Fibroblast of the conjunctiva (primary cell): ENCODE measurements around the gene CASZ1.

Experiments
- DNase-seq: peaks from one replicate; pipeline ENCODE4 v3.0.0-alpha.2; 2010; ENCODE audit warnings: low read depth

The CASZ1 gene

GRCh38 chr1:10824821-10825540, 28.5 kb upstream of the CASZ1 start:
- DNase-seq: no peak

GRCh38 chr1:10823000-10823401, 26.6 kb upstream of the CASZ1 start:
- DNase-seq: no peak

- no peak for DNase-seq
These were observed 24.9 kb upstream of the CASZ1 start for GRCh38 chr1:10821388-10821787.

- no peak for DNase-seq
These were observed 24.0 kb upstream of the CASZ1 start for GRCh38 chr1:10820422-10820821.

GRCh38 chr1:10819198-10819901, 22.9 kb upstream of the CASZ1 start:
- DNase-seq: no peak

- no peak for DNase-seq
These were observed 22.1 kb upstream of the CASZ1 start for GRCh38 chr1:10818262-10819197.

GRCh38 chr1:10816743-10817369, 20.4 kb upstream of the CASZ1 start:
- no peak for DNase-seq

- no peak for DNase-seq
These were observed 19.8 kb upstream of the CASZ1 start for GRCh38 chr1:10816233-10816632.

GRCh38 chr1:10815858-10816195, 19.4 kb upstream of the CASZ1 start:
- DNase-seq: no peak

- no peak for DNase-seq
These were observed 18.8 kb upstream of the CASZ1 start for GRCh38 chr1:10814976-10815857.

- DNase-seq: no peak
These were observed 17.9 kb upstream of the CASZ1 start for GRCh38 chr1:10814312-10814711.

GRCh38 chr1:10813799-10814198, 17.4 kb upstream of the CASZ1 start:
- DNase-seq: no peak

GRCh38 chr1:10812387-10812915, 16.0 kb upstream of the CASZ1 start:
- DNase-seq: no peak

GRCh38 chr1:10808441-10808840, 12.0 kb upstream of the CASZ1 start:
- no peak for DNase-seq

GRCh38 chr1:10806966-10807365, 10.5 kb upstream of the CASZ1 start:
- no peak for DNase-seq

GRCh38 chr1:10803971-10804820, 7.8 kb upstream of the CASZ1 start:
- no peak for DNase-seq

- no peak for DNase-seq
These were observed 6.7 kb upstream of the CASZ1 start for GRCh38 chr1:10802944-10803715.

GRCh38 chr1:10800778-10801177, 4.3 kb upstream of the CASZ1 start:
- no peak for DNase-seq

- DNase-seq: no peak
These were observed 3.3 kb upstream of the CASZ1 start for GRCh38 chr1:10799726-10800125.
